Fibroblast of villous mesenchyme (primary cell): Measurements from ENCODE around the gene RBPMS2. TPM values are rescaled to one million over a fixed set of nuclear protein-coding genes. Genes with fewer than 3 reads are reported as not detected.
"Not testable (repeated sequence)": the region's sequence is repeated elsewhere in the genome, so short reads cannot be mapped to it uniquely, and the experiment has no call there.

Experiments
- DNase-seq: peaks from one replicate; pipeline ENCODE4 v3.0.0-alpha.2; 2010; ENCODE audit warnings: low read depth
- H3K4me3 ChIP-seq: 2 replicates; pipeline ENCODE4 v1.5.1; 2011; ENCODE audit warnings: low read depth, mild to moderate bottlenecking, low read length
- CTCF ChIP-seq: IDR thresholded peaks from 2 replicates; pipeline ENCODE4 v1.5.1; 2012; ENCODE audit warnings: low read depth, mild to moderate bottlenecking, low read length; ENCODE audit not compliant: insufficient read depth
- total RNA-seq: library from RNA; depleted of rRNA; stranded (reverse); fragments of >200 nt; gene quantifications from 2 replicates; pipeline ENCODE4 v1.2.3, GENCODE V29; 2012

Gene RBPMS2
- total RNA-seq, 1 donor: not detected

GRCh38 chr15:64747578-64747977, 27.8 kb downstream of the RBPMS2 start:
- DNase-seq: no peak
- no peak for TF ChIP-seq CTCF
- no peak overlapping the region for H3K4me3 ChIP-seq

GRCh38 chr15:64746921-64747320, 28.5 kb downstream of the RBPMS2 start:
- no peak overlapping the region for H3K4me3 ChIP-seq
- TF ChIP-seq CTCF: no peak
- DNase-seq: no peak

GRCh38 chr15:64746356-64746755, 29.0 kb downstream of the RBPMS2 start:
- no peak for TF ChIP-seq CTCF
- no peak for DNase-seq
- H3K4me3 ChIP-seq: no peak overlapping the region

- H3K4me3 ChIP-seq: no peak overlapping the region
- TF ChIP-seq CTCF: no peak
- no peak for DNase-seq
These were observed 31.7 kb downstream of the RBPMS2 start for GRCh38 chr15:64743691-64744090.

GRCh38 chr15:64742921-64743320, 32.5 kb downstream of the RBPMS2 start:
- TF ChIP-seq CTCF: no peak
- H3K4me3 ChIP-seq: no peak overlapping the region
- no peak for DNase-seq

GRCh38 chr15:64742385-64742784, 33.0 kb downstream of the RBPMS2 start:
- TF ChIP-seq CTCF: no peak
- no peak overlapping the region for H3K4me3 ChIP-seq
- DNase-seq: no peak

- DNase-seq, H3K4me3 ChIP-seq: not testable (repeated sequence)
These were observed 33.7 kb downstream of the RBPMS2 start for GRCh38 chr15:64741708-64742107.
